Measurements from ENCODE around the gene SEC31A.

DNA sequence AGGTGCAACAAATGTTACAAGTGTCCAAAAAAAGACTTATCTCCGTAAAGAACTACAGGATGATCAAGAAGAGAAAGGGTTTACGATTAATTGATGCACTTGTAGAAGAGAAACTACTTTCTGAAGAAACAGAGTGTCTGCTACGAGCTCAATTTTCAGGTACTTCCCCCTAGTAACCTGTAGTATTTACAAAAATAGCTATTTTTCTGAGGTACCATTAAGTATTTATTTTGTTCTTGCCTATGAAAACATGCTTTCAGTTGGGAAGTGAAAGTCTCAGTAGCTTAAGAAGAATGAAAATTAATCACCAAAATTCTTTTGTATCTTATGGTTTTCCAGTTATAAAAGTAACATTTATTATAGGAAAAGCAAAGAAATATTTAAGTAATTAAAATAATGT lies 15.5 kb upstream of the SEC31A start:
- no peak for TF ChIP-seq YY1 (IDR thresholded peaks at IDR 0.05; ENCODE audit: insufficient read depth, insufficient read length)
- TF ChIP-seq ZNF274 (IDR thresholded peaks at IDR 0.05; ENCODE audit: low read depth, low read length), result no peak
- TF ChIP-seq SUZ12 (IDR thresholded peaks at IDR 0.05; ENCODE audit: extremely low read depth, insufficient read depth, insufficient read length), result no peak

Data from NT2/D1 (cell line).